Spleen (tissue), 13 donors: ENCODE results near the gene TAS2R50. TPM values are rescaled to one million over a fixed set of nuclear protein-coding genes. Genes with fewer than 3 reads are reported as not detected.
"Not testable (repeated sequence)": the region's sequence is repeated elsewhere in the genome, so short reads cannot be mapped to it uniquely, and the experiment has no call there.

Experiments
- DNase-seq: peaks from one replicate; pipeline ENCODE4 v3.0.0-alpha.2; 2020
- H3K27ac ChIP-seq, 8 donors: fragments of 200-600 bp; sonication (generic) in 7 of 8; 1 replicate in 4 of 8; 2 replicates in 4 of 8; pipeline versions ENCODE4 v1.5.0 to v1.8.0; 2016 to 2021; ENCODE audit warnings: inconsistent platforms in 4 of 8, mild to moderate bottlenecking in 4 of 8, moderate library complexity in 1 of 8
- H3K27me3 ChIP-seq, 7 donors: fragments of 200-600 bp; sonication (generic) in 6 of 7; replicated peaks in 1 of 7; 1 replicate in 4 of 7; 2 replicates in 3 of 7; pipeline versions ENCODE4 v1.5.0 to v1.8.0; 2016 to 2021; ENCODE audit warnings: inconsistent platforms in 3 of 7, mild to moderate bottlenecking in 1 of 7
- H3K36me3 ChIP-seq, 6 donors: fragments of 200-600 bp; sonication (generic) in 5 of 6; 1 replicate in 4 of 6; 2 replicates in 2 of 6; pipeline versions ENCODE4 v1.5.0 to v1.8.0; 2016 to 2021; ENCODE audit warnings: inconsistent platforms in 2 of 6
- H3K4me1 ChIP-seq, 6 donors: fragments of 200-600 bp; sonication (generic) in 5 of 6; 1 replicate in 3 of 6; 2 replicates in 3 of 6; pipeline versions ENCODE4 v1.5.0 to v1.8.0; 2016 to 2021; ENCODE audit warnings: inconsistent platforms in 3 of 6
- H3K4me3 ChIP-seq, 8 donors: fragments of 200-600 bp; sonication (generic) in 7 of 8; 1 replicate in 4 of 8; 2 replicates in 4 of 8; pipeline versions ENCODE4 v1.5.0 to v1.8.0; 2016 to 2021; ENCODE audit warnings: inconsistent platforms in 4 of 8, mild to moderate bottlenecking in 4 of 8, moderate library complexity in 2 of 8
- H3K9me3 ChIP-seq, 8 donors: fragments of 200-600 bp; sonication (generic) in 7 of 8; 1 replicate in 4 of 8; 2 replicates in 4 of 8; pipeline versions ENCODE4 v1.5.0 to v1.8.0; 2016 to 2021; ENCODE audit warnings: inconsistent platforms in 4 of 8
- CTCF ChIP-seq, 11 experiments: fragments of 200-600 bp in 7 of 11; fragments of 450-650 bp in 4 of 11; sonication (generic) in 4 of 11; IDR thresholded peaks in 8 of 11; conservative IDR thresholded peaks in 3 of 11; 1 replicate in 7 of 11; 2 replicates in 4 of 11; pipeline versions ENCODE4 v1.4.0 to v1.8.0; 2016 to 2021; ENCODE audit warnings: antibody characterized with exemption in 11 of 11, inconsistent platforms in 4 of 11, mild to moderate bottlenecking in 1 of 11
- POLR2A ChIP-seq, 3 donors: fragments of 450-650 bp; IDR thresholded peaks; one replicate each; pipeline ENCODE4 v1.5.1; 2017; ENCODE audit warnings: antibody characterized with exemption in 3 of 3, mild to moderate bottlenecking in 1 of 3
- POLR2AphosphoS5 ChIP-seq, 3 donors: sonication (generic); formaldehyde crosslinking; IDR thresholded peaks; one replicate each; pipeline ENCODE4 v1.5.1; 2017; ENCODE audit warnings: antibody characterized with exemption in 3 of 3
- WGBS, 5 donors: extraction: QIAGEN DNeasy Blood & Tissue Kit in 3 of 5; methylation state at CpG; one replicate each; pipeline versions ENCODE4 v1.1.5 to v1.1.7; 2013 to 2018; 5-methylcytosine and 5-hydroxymethylcytosine counted together
- intact Hi-C: fragments of 100-400 bp; cut with DNase I; formaldehyde crosslinking; loops from one replicate; pipeline ENCODE4 v1.15.0; 2023; ENCODE audit warnings: low total_unique reads
- long read RNA-seq, 2 donors: transcript quantifications; one replicate each; lab custom pipeline, GENCODE V29; 2026
- polyA plus RNA-seq, 3 donors: library from polyadenylated mRNA; stranded (reverse); fragments of 200-250 nt; gene quantifications; one replicate each; pipeline ENCODE4 v1.2.1, GENCODE V29; 2013
- total RNA-seq, 7 donors: library from RNA; depleted of rRNA in 3 of 7; stranded (reverse); fragments of >200 nt in 3 of 7; fragmentation: NEBNext Ultra II Directional in 4 of 7; extraction: Animal tissue kit (Norgen Biotek cat#: 25700) in 4 of 7; gene quantifications; one replicate each; pipeline versions ENCODE4 v1.1.0 to v1.2.1, GENCODE V29; 2016 to 2021
- donor health status: healthy with polysubstance abuse.
- donor health status: DM: no; HTN: no; CAD: no; lungs with moderate emphysema.
- donor health status: DM: no; HTN: no; CAD: no.
- donor health status: Bipolar disorder and iron deficiency.
- donor health status: healthy.
- donor health status: DM: no; HTN: no; CAD: no.
- donor health status: DM: yes; HTN: yes; CAD: no.

Gene TAS2R50
- total RNA-seq (1 to 10 TPM; 2.2 to 7.1 (median 4.4) TPM), polyA plus RNA-seq (under 1 TPM in 1 of 3 donors, not detected in 2; 0.10 TPM)
- long read RNA-seq, donor 1, partial matches to known transcripts: 0 of 1 reads
- long read RNA-seq, donor 1, other reads (novel, unspliced or antisense): 0 of 1 reads
- long read RNA-seq, donor 2: 0 reads

DNA sequence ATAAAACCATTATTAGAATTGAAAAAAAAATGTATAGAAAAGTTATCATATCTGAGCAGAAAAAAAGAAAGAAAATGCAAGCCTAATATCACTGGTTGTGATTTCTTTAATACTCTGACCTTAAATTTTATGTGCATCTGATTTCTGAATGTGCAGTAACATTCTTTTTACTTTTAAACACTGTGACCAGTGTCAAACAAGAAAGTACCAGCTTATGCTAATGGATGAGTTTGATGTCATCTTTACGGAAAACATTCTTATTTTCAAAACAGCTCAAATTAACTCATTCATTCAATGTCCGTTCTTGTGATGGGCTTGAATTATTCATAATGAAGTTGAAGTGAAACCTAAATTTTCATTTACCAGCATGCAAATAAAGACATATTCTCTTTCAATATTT is at the start of gene TAS2R50:
Gene TAS2R50, minus strand, starts transcription at position 101 of the 400 bp plus-strand sequence. Its CDS starts 52 bp downstream, at position 49.
- no peak within 1 kb of the TSS for H3K4me3 ChIP-seq
- 41 to 78% (median 44%) methylated on average over 2 of the region's 2 CpGs for WGBS, 5 donors

DNA sequence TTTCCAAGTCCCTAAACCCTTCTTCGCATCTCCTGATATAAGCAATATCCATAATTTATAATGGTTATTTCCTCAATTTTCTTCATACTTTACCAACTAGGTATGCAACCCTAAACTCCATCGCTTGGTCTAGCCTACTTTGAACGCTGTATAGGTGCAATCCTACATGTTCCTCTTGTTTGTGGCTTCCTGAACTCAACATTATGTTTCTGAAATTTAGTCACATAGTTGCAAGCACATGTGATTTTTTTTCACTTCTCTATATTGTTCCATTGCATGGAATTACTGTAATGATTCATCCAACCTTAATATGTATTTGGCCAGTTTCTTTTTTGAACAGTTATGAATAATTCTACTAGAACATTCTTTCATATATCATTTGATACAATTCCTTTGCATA is 47.2 kb upstream of the TAS2R50 start:
- H3K27ac ChIP-seq, H3K4me3 ChIP-seq, DNase-seq, H3K27me3 ChIP-seq, intact Hi-C loops, H3K4me1 ChIP-seq, H3K9me3 ChIP-seq: not testable (repeated sequence)
- 83 to 100% (median 97%) methylated on average over 1 of the region's 3 CpGs; no CpG with 5 or more reads in 1 of the 5 donors for WGBS, 5 donors
- H3K36me3 ChIP-seq: peaks cover 0 to 30% (median 1%) of the 10 kb centered on the region in 6 donors

More for the DNA sequence above, at the start of gene TAS2R50:
- TF ChIP-seq POLR2A (IDR thresholded peaks at IDR 0.05) (no peak), POLR2AphosphoS5 (IDR thresholded peaks at IDR 0.05) (no peak), CTCF (IDR thresholded peaks at IDR 0.05 in 8 of 11, conservative IDR thresholded peaks at IDR 0.05 in 3 of 11) (no peak)
- H3K27me3 ChIP-seq: no peaks in the 10 kb centered on the region
- no peak within 1 kb of the TSS for H3K27ac ChIP-seq
- intact Hi-C loops: no loop called here
- peaks cover 0 to 11% (median 3%) of the 10 kb centered on the region in 8 donors for H3K9me3 ChIP-seq
- DNase-seq: no peak
- H3K4me1 ChIP-seq: peaks cover 0 to 17% (median 6%) of the 10 kb centered on the region in 6 donors
- no peaks in the 10 kb centered on the region for H3K36me3 ChIP-seq

- 90 to 98% (median 97%) methylated on average over 6 of the region's 6 CpGs for WGBS, 5 donors
- Histone ChIP-seq H3K4me1 (no peaks in the 10 kb centered on the region), H3K9me3 (peaks cover 0 to under 1% (median 0%) of the 10 kb centered on the region in 8 donors), H3K36me3 (peaks cover 0 to 37% (median 5%) of the 10 kb centered on the region in 6 donors), H3K4me3 (no peak within 1 kb of the TSS), H3K27ac (no peak within 1 kb of the TSS), H3K27me3 (no peaks in the 10 kb centered on the region)
- DNase-seq: no peak
- intact Hi-C loops: no loop called here
- TF ChIP-seq CTCF (IDR thresholded peaks at IDR 0.05 in 8 of 11, conservative IDR thresholded peaks at IDR 0.05 in 3 of 11): no peak
Measured at GRCh38 chr12:11031307-11031706, 44.6 kb upstream of the TAS2R50 start, which contains the start of gene TAS2R31. TAS2R31 (minus strand) TSS chr12:11031407; CDS start chr12:11031335, 72 bp downstream.

GRCh38 chr12:11026118-11026517 is 39.4 kb upstream of the TAS2R50 start:
- TF ChIP-seq POLR2AphosphoS5 (IDR thresholded peaks at IDR 0.05) (no peak), CTCF (IDR thresholded peaks at IDR 0.05 in 8 of 11, conservative IDR thresholded peaks at IDR 0.05 in 3 of 11) (no peak), POLR2A (IDR thresholded peaks at IDR 0.05) (no peak)
- Histone ChIP-seq H3K4me1 (no peaks in the 10 kb centered on the region), H3K9me3 (peaks cover 0 to 13% (median 0%) of the 10 kb centered on the region in 8 donors), H3K27me3 (no peaks in the 10 kb centered on the region), H3K27ac (no peak overlapping the region), H3K36me3 (peaks cover 0 to 27% (median 4%) of the 10 kb centered on the region in 6 donors), H3K4me3 (no peak overlapping the region)
- DNase-seq: no peak
- intact Hi-C loops: no loop called here
- 93 to 95% (median 95%) methylated on average over 6 of the region's 6 CpGs for WGBS, 5 donors
